Loucy (cell line): ENCODE measurements around the gene ATOSA.

Experiments used
- H2AFZ ChIP-seq: fragments of 200-600 bp; sonication (generic); 2 replicates; pipeline ENCODE4 v1.6.0; 2016; ENCODE audit warnings: antibody characterized with exemption, mild to moderate bottlenecking, low read length, moderate library complexity
- H3F3A ChIP-seq: fragments of 200-600 bp; 2 replicates; pipeline ENCODE4 v1.6.0; 2016; ENCODE audit warnings: antibody characterized with exemption, low read depth, mild to moderate bottlenecking
- H3K27me3 ChIP-seq: fragments of 200-600 bp; sonication (generic); 2 replicates; pipeline ENCODE4 v1.6.1; 2014; ENCODE audit warnings: low read length, mild to moderate bottlenecking; ENCODE audit not compliant: insufficient read depth, poor library complexity, severe bottlenecking
- H3K36me3 ChIP-seq: fragments of 200-600 bp; sonication (generic); 2 replicates; pipeline ENCODE4 v1.6.1; 2016; ENCODE audit warnings: low read length; ENCODE audit not compliant: insufficient read depth
- H3K4me1 ChIP-seq: fragments of 200-600 bp; sonication (generic); 2 replicates; pipeline ENCODE4 v1.5.1; 2014; ENCODE audit warnings: low read length, mild to moderate bottlenecking; ENCODE audit not compliant: insufficient read depth, poor library complexity, severe bottlenecking
- H3K4me2 ChIP-seq: fragments of 200-600 bp; sonication (generic); 2 replicates; pipeline ENCODE4 v1.6.0; 2014; ENCODE audit warnings: antibody characterized with exemption, low read length, low read depth, mild to moderate bottlenecking; ENCODE audit not compliant: poor library complexity, severe bottlenecking
- H3K4me3 ChIP-seq: fragments of 200-600 bp; sonication (generic); 2 replicates; pipeline ENCODE4 v1.5.1; 2014; ENCODE audit warnings: low read length, mild to moderate bottlenecking, mixed read lengths; ENCODE audit not compliant: poor library complexity, severe bottlenecking
- H3K79me2 ChIP-seq: fragments of 200-600 bp; sonication (generic); 2 replicates; pipeline ENCODE4 v1.6.1; 2014; ENCODE audit warnings: low read length; ENCODE audit not compliant: insufficient read depth
- H3K9ac ChIP-seq: fragments of 200-600 bp; sonication (generic); 2 replicates; pipeline ENCODE4 v1.6.0; 2014; ENCODE audit warnings: mild to moderate bottlenecking, low read depth, low read length, moderate library complexity; ENCODE audit not compliant: poor library complexity, severe bottlenecking
- H3K9me2 ChIP-seq: fragments of 200-600 bp; sonication (generic); replicated peaks from 2 replicates; pipeline ENCODE4 v1.6.1; 2016; ENCODE audit warnings: low read depth, low read length, mixed read lengths
- H3K9me3 ChIP-seq: fragments of 200-600 bp; sonication (generic); 2 replicates; pipeline ENCODE4 v1.6.1; 2014; ENCODE audit warnings: mild to moderate bottlenecking, antibody characterized with exemption, low read length, low read depth; ENCODE audit not compliant: insufficient read depth
- H4K20me1 ChIP-seq: fragments of 200-600 bp; sonication (generic); 2 replicates; pipeline ENCODE4 v1.6.0; 2014; ENCODE audit warnings: antibody characterized with exemption, low read length, mild to moderate bottlenecking; ENCODE audit not compliant: insufficient read depth, poor library complexity, severe bottlenecking
- EZH2phosphoT487 ChIP-seq: fragments of 200-600 bp; IDR thresholded peaks from 2 replicates; pipeline ENCODE4 v1.6.1; 2018; ENCODE audit warnings: antibody characterized with exemption, mild to moderate bottlenecking, moderate library complexity, borderline replicate concordance
- TF ChIP-seq, protein P1 (sequence below): fragments of 200-600 bp; sonication (generic); conservative IDR thresholded peaks from 2 replicates; pipeline ENCODE4 v1.5.1; 2014; ENCODE audit warnings: mild to moderate bottlenecking, antibody characterized with exemption, low read length

Gene ATOSA

DNA sequence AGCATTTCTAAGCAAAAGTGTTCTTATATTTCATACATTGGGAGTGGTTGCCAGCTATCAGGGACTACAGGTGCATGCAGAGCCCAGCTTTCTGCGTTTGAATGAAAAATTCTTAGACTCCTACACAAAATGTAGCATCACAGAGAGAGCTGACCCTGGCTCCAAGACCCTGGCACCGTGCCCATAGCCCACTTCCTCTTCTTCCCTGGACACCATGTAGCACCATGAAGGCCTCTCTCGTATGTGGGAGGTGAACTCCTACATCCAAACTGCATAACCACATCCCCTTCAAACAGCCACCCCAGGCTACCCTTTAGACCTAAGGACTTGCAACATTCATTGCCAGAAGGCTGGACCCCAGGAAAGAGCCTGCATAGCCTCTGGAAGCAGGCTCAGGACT lies 35.8 kb upstream of the ATOSA start:
- Histone ChIP-seq H3K9me3 (no peaks in the 10 kb centered on the region), H3K4me2 (no peak overlapping the region), H3K9me2 (no peaks in the 10 kb centered on the region), H3K4me3 (no peak overlapping the region), H3K4me1 (no peaks in the 10 kb centered on the region), H2AFZ (no peak overlapping the region), H3F3A (no peaks in the 10 kb centered on the region), H4K20me1 (no peaks in the 10 kb centered on the region), H3K27me3 (no peaks in the 10 kb centered on the region), H3K79me2 (no peaks in the 10 kb centered on the region), H3K9ac (no peak overlapping the region), H3K36me3 (no peaks in the 10 kb centered on the region)
- TF ChIP-seq EZH2phosphoT487 = no peak
- TF ChIP-seq, protein P1, sequence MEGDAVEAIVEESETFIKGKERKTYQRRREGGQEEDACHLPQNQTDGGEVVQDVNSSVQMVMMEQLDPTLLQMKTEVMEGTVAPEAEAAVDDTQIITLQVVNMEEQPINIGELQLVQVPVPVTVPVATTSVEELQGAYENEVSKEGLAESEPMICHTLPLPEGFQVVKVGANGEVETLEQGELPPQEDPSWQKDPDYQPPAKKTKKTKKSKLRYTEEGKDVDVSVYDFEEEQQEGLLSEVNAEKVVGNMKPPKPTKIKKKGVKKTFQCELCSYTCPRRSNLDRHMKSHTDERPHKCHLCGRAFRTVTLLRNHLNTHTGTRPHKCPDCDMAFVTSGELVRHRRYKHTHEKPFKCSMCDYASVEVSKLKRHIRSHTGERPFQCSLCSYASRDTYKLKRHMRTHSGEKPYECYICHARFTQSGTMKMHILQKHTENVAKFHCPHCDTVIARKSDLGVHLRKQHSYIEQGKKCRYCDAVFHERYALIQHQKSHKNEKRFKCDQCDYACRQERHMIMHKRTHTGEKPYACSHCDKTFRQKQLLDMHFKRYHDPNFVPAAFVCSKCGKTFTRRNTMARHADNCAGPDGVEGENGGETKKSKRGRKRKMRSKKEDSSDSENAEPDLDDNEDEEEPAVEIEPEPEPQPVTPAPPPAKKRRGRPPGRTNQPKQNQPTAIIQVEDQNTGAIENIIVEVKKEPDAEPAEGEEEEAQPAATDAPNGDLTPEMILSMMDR = no peak

DNA sequence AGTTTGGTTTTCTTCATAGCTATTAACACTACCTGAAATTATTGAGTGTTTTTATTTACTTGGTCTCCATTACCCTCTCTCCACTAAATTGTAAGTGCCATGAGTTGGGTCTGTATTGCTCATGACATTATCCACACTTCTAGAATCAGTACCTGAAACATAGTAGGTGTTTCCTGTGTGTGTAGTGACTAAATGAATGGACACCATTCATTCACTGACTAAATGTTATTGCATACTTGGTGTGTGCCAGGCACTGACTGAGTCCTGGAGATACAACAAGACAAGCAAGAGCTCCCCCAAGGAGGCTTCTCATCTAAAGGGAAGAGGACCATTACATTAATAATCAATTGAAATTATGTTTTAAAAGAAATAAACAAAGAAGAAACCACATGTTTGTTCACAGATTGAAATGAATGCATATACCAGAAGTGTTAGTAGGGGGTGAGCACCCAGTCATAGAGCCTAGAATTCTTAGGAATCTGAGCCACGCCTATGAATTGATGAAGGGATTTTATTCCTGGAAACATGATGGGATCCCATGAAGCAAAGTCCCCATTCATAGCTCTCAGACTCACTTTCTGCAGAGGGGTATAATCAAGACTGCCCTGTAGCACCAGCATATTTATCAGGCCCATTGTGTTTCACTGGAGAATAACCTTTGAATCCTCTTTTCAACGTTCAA lies 31.7 kb upstream of the ATOSA start:
- TF ChIP-seq EZH2phosphoT487 = no peak
- TF ChIP-seq, protein P1 = no peak
- no peak overlapping the region for H2AFZ ChIP-seq
- no peaks in the 10 kb centered on the region for H3K9me3 ChIP-seq
- no peak overlapping the region for H3K9ac ChIP-seq
- H3K4me2 ChIP-seq = no peak overlapping the region
- H4K20me1 ChIP-seq = no peaks in the 10 kb centered on the region
- H3K36me3 ChIP-seq = no peaks in the 10 kb centered on the region
- H3K79me2 ChIP-seq = no peaks in the 10 kb centered on the region
- H3K4me3 ChIP-seq = no peak overlapping the region
- no peaks in the 10 kb centered on the region for H3K27me3 ChIP-seq
- no peaks in the 10 kb centered on the region for H3F3A ChIP-seq
- no peaks in the 10 kb centered on the region for H3K4me1 ChIP-seq
- no peaks in the 10 kb centered on the region for H3K9me2 ChIP-seq

DNA sequence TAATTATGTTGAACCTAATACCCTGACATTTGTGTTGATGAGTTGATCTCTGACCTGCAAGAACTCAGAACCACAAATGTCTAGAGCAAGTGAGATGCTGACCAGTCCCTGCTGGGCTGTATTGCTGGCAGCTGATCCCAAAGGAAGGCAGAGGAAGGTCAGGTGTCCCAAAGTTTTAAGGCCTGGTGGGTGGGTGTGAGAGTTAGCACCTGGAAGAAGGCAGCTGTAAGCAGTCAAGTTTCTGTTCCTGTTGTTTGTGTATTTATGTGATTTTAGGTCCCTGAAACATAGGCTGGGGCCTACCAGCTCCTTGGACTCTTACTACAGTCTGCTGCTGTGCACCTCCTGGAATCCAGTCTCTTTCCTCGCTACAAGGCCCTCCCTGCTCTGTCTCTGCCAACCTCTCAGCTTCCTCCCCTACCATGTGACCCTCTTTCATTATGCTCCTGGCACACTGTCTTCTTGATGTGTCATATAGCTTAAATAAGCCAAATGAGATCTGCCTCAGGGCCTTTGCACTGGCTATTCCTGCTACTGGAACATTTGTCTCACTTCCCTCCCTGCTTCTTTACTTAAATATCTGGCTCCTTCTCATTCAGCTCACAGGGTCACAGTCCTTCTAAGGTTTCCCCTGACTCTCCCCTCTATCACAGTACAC lies 31.0 kb upstream of the ATOSA start:
- TF ChIP-seq EZH2phosphoT487 = no peak
- TF ChIP-seq, protein P1 = no peak
- no peaks in the 10 kb centered on the region for H3K9me3 ChIP-seq
- H3K36me3 ChIP-seq = no peaks in the 10 kb centered on the region
- H3K4me3 ChIP-seq = no peak overlapping the region
- H2AFZ ChIP-seq = peak overlapping the region; percentile 4; the same call in 1 of the 2 replicates
- no peaks in the 10 kb centered on the region for H3K27me3 ChIP-seq
- no peaks in the 10 kb centered on the region for H3K4me1 ChIP-seq
- H3K4me2 ChIP-seq = no peak overlapping the region
- H3K9me2 ChIP-seq = no peaks in the 10 kb centered on the region
- no peak overlapping the region for H3K9ac ChIP-seq
- H3K79me2 ChIP-seq = no peaks in the 10 kb centered on the region
- H4K20me1 ChIP-seq = no peaks in the 10 kb centered on the region
- H3F3A ChIP-seq = no peaks in the 10 kb centered on the region
